ENCODE measurements around the gene AKAP8L. TPM values are rescaled to one million over a fixed set of nuclear protein-coding genes. Genes with fewer than 3 reads are reported as not detected.

AKAP8L gene
- polyA plus RNA-seq, 1 of the 3 experiments (the other 2 are of a cell fraction): 44.7 TPM

GRCh38 chr19:15368798-15369593, 49.8 kb downstream of the AKAP8L start:
- H3K79me2 ChIP-seq (ENCODE audit: insufficient read depth): peaks cover 35% of the 10 kb centered on the region
- no peak overlapping the region for H3K4me3 ChIP-seq (ENCODE audit: low read depth in 2 of 2, low read length in 1 of 2)
- no peaks in the 10 kb centered on the region; a peak in 1 of 4 replicates for H3K4me1 ChIP-seq (ENCODE audit: control insufficient read depth in 1 of 2, insufficient read depth in 2 of 2, low read depth in 1 of 2, low read length in 1 of 2)
- no peak overlapping the region for H3K4me2 ChIP-seq
- no peak overlapping the region for H3K27ac ChIP-seq (ENCODE audit: low read depth in 2 of 2, low read length in 1 of 2)
- no peak overlapping the region for H2AFZ ChIP-seq (ENCODE audit: low read depth)
- no peaks in the 10 kb centered on the region for H3K9me3 ChIP-seq
- H3K9me2 ChIP-seq: no peaks in the 10 kb centered on the region
- CTCF ChIA-PET: no interaction called here
- 97% methylated on average over 33 of the region's 35 CpGs for WGBS (ENCODE audit: low lambda C conversion rate)
- H3K9ac ChIP-seq: no peak overlapping the region
- POLR2A ChIA-PET: interaction anchor here (0.5 kb wide), 1 partner anchor 67 kb away, joined by 3 read pairs; no protein-coding TSS in a partner anchor
- no peaks in the 10 kb centered on the region for H3F3A ChIP-seq (replicated peaks; ENCODE audit: insufficient read depth)
- DNase-seq: no peak
- H3K27me3 ChIP-seq (ENCODE audit: insufficient read depth): no peaks in the 10 kb centered on the region
- peaks cover 14% of the 10 kb centered on the region; the same call in 1 of the 2 replicates for H4K20me1 ChIP-seq (ENCODE audit: insufficient read depth)
- H3K36me3 ChIP-seq (replicated peaks in 1 of 2; ENCODE audit: control insufficient read depth in 1 of 2, insufficient read depth in 2 of 2, low read length in 1 of 2): peaks cover 30 to 68% of the 10 kb centered on the region in 2 experiments
- no peak for TF ChIP-seq USF1 (IDR thresholded peaks at IDR 0.05; ENCODE audit: borderline replicate concordance, low read depth)
- TF ChIP-seq SIN3A (IDR thresholded peaks at IDR 0.05; ENCODE audit: borderline replicate concordance, low read depth, low read length): no peak

DNA sequence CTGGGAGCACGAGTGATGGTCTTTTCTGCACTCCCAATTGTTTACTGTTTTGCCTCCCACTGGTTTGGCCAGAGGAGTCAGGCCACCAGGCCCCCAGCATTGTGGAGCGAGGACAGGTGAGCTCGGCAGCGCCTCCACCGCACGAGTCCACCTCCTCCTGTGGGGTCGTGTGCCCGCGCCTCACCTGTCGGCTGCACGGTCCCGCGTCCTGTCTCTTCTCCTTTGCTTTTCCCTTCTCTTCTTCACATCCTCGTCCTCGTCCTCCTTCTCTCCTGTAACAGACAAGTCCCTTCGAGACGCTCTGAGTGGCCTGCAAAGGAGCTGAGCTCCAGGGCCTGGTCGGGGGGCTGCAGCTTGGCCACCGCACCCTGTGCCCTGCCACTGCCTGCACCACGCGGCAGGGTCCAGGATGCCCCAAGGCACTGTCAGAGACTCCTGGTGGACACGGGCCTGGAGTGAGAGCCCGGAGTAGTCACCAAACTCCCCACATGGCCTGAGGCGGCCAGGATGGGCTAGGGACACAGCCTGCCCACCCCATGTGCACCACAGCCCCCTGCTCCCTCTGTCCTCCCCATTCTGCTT, 50.6 kb downstream of the AKAP8L start:
- no peak overlapping the region for H3K27ac ChIP-seq (ENCODE audit: low read depth in 2 of 2, low read length in 1 of 2)
- H3K9me2 ChIP-seq: no peaks in the 10 kb centered on the region
- peaks cover 30 to 62% of the 10 kb centered on the region in 2 experiments for H3K36me3 ChIP-seq (replicated peaks in 1 of 2; ENCODE audit: control insufficient read depth in 1 of 2, insufficient read depth in 2 of 2, low read length in 1 of 2)
- no peak overlapping the region for H3K4me2 ChIP-seq
- no peaks in the 10 kb centered on the region for H3F3A ChIP-seq (replicated peaks; ENCODE audit: insufficient read depth)
- no peak for DNase-seq
- no peak overlapping the region for H3K9ac ChIP-seq
- peaks cover 26% of the 10 kb centered on the region; the same call in 1 of the 2 replicates for H3K79me2 ChIP-seq (ENCODE audit: insufficient read depth)
- H3K4me3 ChIP-seq (ENCODE audit: low read depth in 2 of 2, low read length in 1 of 2): no peak overlapping the region
- no peaks in the 10 kb centered on the region for H3K27me3 ChIP-seq (ENCODE audit: insufficient read depth)
- no peaks in the 10 kb centered on the region; a peak in 1 of 4 replicates for H3K4me1 ChIP-seq (ENCODE audit: control insufficient read depth in 1 of 2, insufficient read depth in 2 of 2, low read depth in 1 of 2, low read length in 1 of 2)
- ChIA-PET POLR2A (no interaction called here), CTCF (interaction anchor here (1.2 kb wide), 1 partner anchor 87 kb away, joined by 3 read pairs; no protein-coding TSS in a partner anchor)
- TF ChIP-seq RAD21 (IDR thresholded peaks at IDR 0.05; ENCODE audit: low read length) (no peak), MEF2A (IDR thresholded peaks at IDR 0.05; ENCODE audit: borderline replicate concordance, low read depth) (no peak), TAF1 (IDR thresholded peaks at IDR 0.05; ENCODE audit: borderline replicate concordance, low read depth, low read length) (no peak), CHD2 (IDR thresholded peaks at IDR 0.05; ENCODE audit: low read length, partially characterized antibody) (no peak), USF1 (IDR thresholded peaks at IDR 0.05; ENCODE audit: borderline replicate concordance, low read depth) (no peak), MAX (IDR thresholded peaks at IDR 0.05; ENCODE audit: low read depth) (no peak), NRF1 (IDR thresholded peaks at IDR 0.05; ENCODE audit: low read depth, low read length) (no peak), GATA2 (CRISPR knock-in tag; IDR thresholded peaks at IDR 0.05) (no peak), FOXJ3 (CRISPR knock-in tag; IDR thresholded peaks at IDR 0.05) (no peak), TCF12 (IDR thresholded peaks at IDR 0.05) (no peak), YY1 (IDR thresholded peaks at IDR 0.05; ENCODE audit: low read depth) (no peak), REST (IDR thresholded peaks at IDR 0.05; ENCODE audit: low read depth, low read length) (no peak)
- TF ChIP-seq, protein P1, sequence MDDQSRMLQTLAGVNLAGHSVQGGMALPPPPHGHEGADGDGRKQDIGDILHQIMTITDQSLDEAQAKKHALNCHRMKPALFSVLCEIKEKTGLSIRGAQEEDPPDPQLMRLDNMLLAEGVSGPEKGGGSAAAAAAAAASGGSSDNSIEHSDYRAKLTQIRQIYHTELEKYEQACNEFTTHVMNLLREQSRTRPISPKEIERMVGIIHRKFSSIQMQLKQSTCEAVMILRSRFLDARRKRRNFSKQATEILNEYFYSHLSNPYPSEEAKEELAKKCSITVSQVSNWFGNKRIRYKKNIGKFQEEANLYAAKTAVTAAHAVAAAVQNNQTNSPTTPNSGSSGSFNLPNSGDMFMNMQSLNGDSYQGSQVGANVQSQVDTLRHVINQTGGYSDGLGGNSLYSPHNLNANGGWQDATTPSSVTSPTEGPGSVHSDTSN (IDR thresholded peaks at IDR 0.05): no peak
- H3K9me3 ChIP-seq: no peaks in the 10 kb centered on the region
- peaks cover 6% of the 10 kb centered on the region; the same call in 1 of the 2 replicates for H4K20me1 ChIP-seq (ENCODE audit: insufficient read depth)
- no peak overlapping the region for H2AFZ ChIP-seq (ENCODE audit: low read depth)
- 95% methylated on average over 24 of the region's 24 CpGs for WGBS (ENCODE audit: low lambda C conversion rate)

Data from SK-N-SH (cell line).